Activated T-helper 17 cell treated with anti-CD3 and anti-CD28 coated beads, Interleukin-2, amount 50 U/mL, for 72 hours (primary cell): ENCODE measurements around the gene NKX1-2. TPM values are rescaled to one million over a fixed set of nuclear protein-coding genes. Genes with fewer than 3 reads are reported as not detected.

Experiments
- total RNA-seq, 2 donors: library from RNA; stranded (reverse); gene quantifications; one replicate each; pipeline ENCODE4 v1.2.3, GENCODE V29; 2022

NKX1-2 gene
- total RNA-seq, 2 donors from 2014 or later = not detected

Other genes with a start within 250 kb of the NKX1-2 start
- 10 to 100 TPM; 21.0 to 35.6 TPM for gene OAT, start 31.1 kb downstream of the NKX1-2 start, total RNA-seq
- 10 to 100 TPM in 1 of 2 donors, 1 to 10 TPM in 1; 7.4 to 10.6 TPM for gene LHPP, start 11.8 kb upstream of the NKX1-2 start, total RNA-seq